K562 (cell line): ENCODE measurements around the gene FCGR3A. TPM values are rescaled to one million over a fixed set of nuclear protein-coding genes. Genes with fewer than 3 reads are reported as not detected.

Experiments
- ARNT ChIP-seq, 2 experiments: fragments of 450-650 bp; IDR thresholded peaks; 2 replicates each; pipeline ENCODE4 v1.6.1; 2016; ENCODE audit warnings: mild to moderate bottlenecking in 1 of 2
- BDP1 ChIP-seq: IDR thresholded peaks from 3 replicates; pipeline ENCODE4 v1.6.1; 2011; ENCODE audit not compliant: insufficient read length, insufficient read depth
- BRF1 ChIP-seq: IDR thresholded peaks from 3 replicates; pipeline ENCODE4 v1.6.1; 2011; ENCODE audit warnings: borderline replicate concordance, mild to moderate bottlenecking; ENCODE audit not compliant: insufficient read length; ENCODE audit errors: extremely low read depth
- CBX3 ChIP-seq, 2 experiments: IDR thresholded peaks; 1 replicate in 1 of 2; 2 replicates in 1 of 2; pipeline ENCODE4 v1.6.1; 2012; ENCODE audit warnings: inconsistent platforms in 2 of 2, low read length in 2 of 2, borderline replicate concordance in 1 of 2, control low read depth in 1 of 2
- CSDE1 ChIP-seq, 2 experiments: fragments of 450-650 bp; IDR thresholded peaks; 2 replicates each; pipeline ENCODE4 v1.6.1; 2016; ENCODE audit warnings: mild to moderate bottlenecking in 1 of 2
- FOXK2 ChIP-seq, 2 experiments: fragments of 450-650 bp; IDR thresholded peaks in 1 of 2; conservative IDR thresholded peaks in 1 of 2; 2 replicates each; pipeline ENCODE4 v1.6.1; 2016; ENCODE audit warnings: low read depth in 2 of 2, mild to moderate bottlenecking in 1 of 2
- PCBP1 ChIP-seq: fragments of 200-400 bp; formaldehyde crosslinking; IDR thresholded peaks from 2 replicates; pipeline ENCODE4 v1.6.1; 2018; ENCODE audit warnings: mild to moderate bottlenecking, low read depth, low read length; ENCODE audit not compliant: poor library complexity, severe bottlenecking
- PHTF2 ChIP-seq: fragments of 250-450 bp; sonication (Bioruptor Pico); IDR thresholded peaks from 2 replicates; pipeline ENCODE4 v1.5.0; 2021; ENCODE audit warnings: mild to moderate bottlenecking
- POLR3A ChIP-seq: IDR thresholded peaks from 2 replicates; pipeline ENCODE4 v1.6.1; 2011; ENCODE audit warnings: borderline replicate concordance, mild to moderate bottlenecking, moderate library complexity; ENCODE audit not compliant: insufficient read length, insufficient read depth; ENCODE audit errors: extremely low read depth
- POLR3G ChIP-seq: IDR thresholded peaks from 2 replicates; pipeline ENCODE4 v1.6.1; 2011; ENCODE audit not compliant: insufficient read length, insufficient replicate concordance; ENCODE audit errors: extremely low read depth
- RNF2 ChIP-seq: sonication (generic); IDR thresholded peaks from 2 replicates; pipeline ENCODE4 v1.6.1; 2016
- SP1 ChIP-seq: sonication (generic); formaldehyde crosslinking; IDR thresholded peaks from 2 replicates; pipeline ENCODE4 v1.8.1; 2022; ENCODE audit warnings: mild to moderate bottlenecking, missing genetic modification reagents
- ZBTB8A ChIP-seq: fragments of 450-650 bp; IDR thresholded peaks from 2 replicates; pipeline ENCODE4 v1.6.1; 2018; ENCODE audit warnings: mild to moderate bottlenecking, moderate library complexity; ENCODE audit not compliant: partially characterized antibody
- polyA plus RNA-seq, 8 experiments: library from polyadenylated mRNA; depleted of rRNA in 4 of 8; stranded (reverse) in 5 of 8; unstranded in 3 of 8; fragments of >200 nt; fragmentation: Nextera tagmentation in 2 of 8; fragmentation: Illumina TruSeq in 1 of 8; extraction: Ambion mirVana in 2 of 8; extraction: Trizol in 1 of 8; gene quantifications; 2 replicates each; pipeline versions ENCODE4 v1.2.1 to v1.2.3, GENCODE V29; 2011 to 2014; ENCODE audit warnings: inconsistent platforms in 1 of 8, missing spikeins in 1 of 8
- total RNA-seq, 7 experiments: library from RNA; depleted of rRNA in 6 of 7; stranded (reverse); fragments of >200 nt in 6 of 7; fragmentation: Illumina TruSeq in 2 of 7; extraction: Trizol in 2 of 7; gene quantifications; 2 replicates each; pipeline versions ENCODE4 v1.2.1 to v1.2.3, GENCODE V29; 2011 to 2021; ENCODE audit warnings: low replicate concordance in 1 of 7
- TF ChIP-seq, protein P1 (sequence below): fragments of 450-650 bp; IDR thresholded peaks from 2 replicates; pipeline ENCODE4 v1.6.1; 2016; ENCODE audit warnings: mild to moderate bottlenecking, moderate library complexity

Gene FCGR3A
- total and polyA plus RNA-seq, 9 of the 15 experiments (the other 6 are each of a cell fraction or from before 2014, with no cell fraction given), result 0.04 to 0.29 (median 0.14) TPM; not detected in 3

DNA sequence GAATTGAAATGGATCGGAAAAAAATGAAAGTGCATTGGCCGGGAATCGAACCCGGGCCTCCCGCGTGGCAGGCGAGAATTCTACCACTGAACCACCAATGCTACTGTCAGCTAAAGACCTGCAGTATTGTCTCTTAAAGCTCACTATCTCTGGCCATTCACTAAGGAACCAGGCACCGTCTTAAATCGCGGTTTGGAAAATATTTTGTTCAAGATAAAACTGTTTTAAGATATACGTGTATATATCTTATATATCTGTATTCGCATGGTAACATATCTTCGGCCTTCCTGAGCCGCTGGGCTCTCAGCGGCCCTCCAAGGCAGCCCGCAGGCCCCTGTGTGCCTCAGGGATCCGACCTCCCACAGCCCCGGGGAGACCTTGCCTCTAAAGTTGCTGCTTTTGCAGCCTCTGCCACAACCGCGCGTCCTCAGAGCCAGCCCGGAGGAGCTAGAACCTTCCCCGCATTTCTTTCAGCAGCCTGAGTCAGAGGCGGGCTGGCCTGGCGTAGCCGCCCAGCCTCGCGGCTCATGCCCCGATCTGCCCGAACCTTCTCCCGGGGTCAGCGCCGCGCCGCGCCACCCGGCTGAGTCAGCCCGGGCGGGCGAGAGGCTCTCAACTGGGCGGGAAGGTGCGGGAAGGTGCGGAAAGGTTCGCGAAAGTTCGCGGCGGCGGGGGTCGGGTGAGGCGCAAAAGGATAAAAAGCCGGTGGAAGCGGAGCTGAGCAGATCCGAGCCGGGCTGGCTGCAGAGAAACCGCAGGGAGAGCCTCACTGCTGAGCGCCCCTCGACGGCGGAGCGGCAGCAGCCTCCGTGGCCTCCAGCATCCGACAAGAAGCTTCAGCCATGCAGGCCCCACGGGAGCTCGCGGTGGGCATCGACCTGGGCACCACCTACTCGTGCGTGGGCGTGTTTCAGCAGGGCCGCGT lies 25.5 kb downstream of the FCGR3A start, which contains the start of gene HSPA6 (continued):
- TF ChIP-seq POLR3G (peak; percentile 52), ARNT (IDR thresholded peaks at IDR 0.05) (peak in 1 of 2 experiments; percentile 91; a peak in 2 of 4 replicates), ZBTB8A (peak; percentile 80), CSDE1 (IDR thresholded peaks at IDR 0.05) (peak in 1 of 2 experiments; percentile 76; a peak in 2 of 4 replicates), POLR3A (peak; percentile 83), FOXK2 (conservative IDR thresholded peaks at IDR 0.05 in 1 of 2, IDR thresholded peaks at IDR 0.05 in 1 of 2; ENCODE audit: low read depth in 2 of 2) (0 out of 4 replicates have a peak, but pooled peaks of 1 of the 2 experiments have one; percentile 26), BDP1 (peak; percentile 87), RNF2 (peak; percentile 72; the same call in 1 of the 2 replicates), PCBP1 (peak; percentile 44), SP1 (CRISPR knock-in tag) (peak; percentile 28; the same call in 1 of the 2 replicates), CBX3 (IDR thresholded peaks at IDR 0.05; ENCODE audit: borderline replicate concordance in 1 of 2, low read length in 2 of 2) (peak in 1 of 2 experiments; percentile 63; a peak in 2 of 3 replicates), PHTF2 (CRISPR knock-in tag) (peak; percentile 58; the same call in 1 of the 2 replicates), BRF1 (peak; percentile 86)
- TF ChIP-seq, protein P1, sequence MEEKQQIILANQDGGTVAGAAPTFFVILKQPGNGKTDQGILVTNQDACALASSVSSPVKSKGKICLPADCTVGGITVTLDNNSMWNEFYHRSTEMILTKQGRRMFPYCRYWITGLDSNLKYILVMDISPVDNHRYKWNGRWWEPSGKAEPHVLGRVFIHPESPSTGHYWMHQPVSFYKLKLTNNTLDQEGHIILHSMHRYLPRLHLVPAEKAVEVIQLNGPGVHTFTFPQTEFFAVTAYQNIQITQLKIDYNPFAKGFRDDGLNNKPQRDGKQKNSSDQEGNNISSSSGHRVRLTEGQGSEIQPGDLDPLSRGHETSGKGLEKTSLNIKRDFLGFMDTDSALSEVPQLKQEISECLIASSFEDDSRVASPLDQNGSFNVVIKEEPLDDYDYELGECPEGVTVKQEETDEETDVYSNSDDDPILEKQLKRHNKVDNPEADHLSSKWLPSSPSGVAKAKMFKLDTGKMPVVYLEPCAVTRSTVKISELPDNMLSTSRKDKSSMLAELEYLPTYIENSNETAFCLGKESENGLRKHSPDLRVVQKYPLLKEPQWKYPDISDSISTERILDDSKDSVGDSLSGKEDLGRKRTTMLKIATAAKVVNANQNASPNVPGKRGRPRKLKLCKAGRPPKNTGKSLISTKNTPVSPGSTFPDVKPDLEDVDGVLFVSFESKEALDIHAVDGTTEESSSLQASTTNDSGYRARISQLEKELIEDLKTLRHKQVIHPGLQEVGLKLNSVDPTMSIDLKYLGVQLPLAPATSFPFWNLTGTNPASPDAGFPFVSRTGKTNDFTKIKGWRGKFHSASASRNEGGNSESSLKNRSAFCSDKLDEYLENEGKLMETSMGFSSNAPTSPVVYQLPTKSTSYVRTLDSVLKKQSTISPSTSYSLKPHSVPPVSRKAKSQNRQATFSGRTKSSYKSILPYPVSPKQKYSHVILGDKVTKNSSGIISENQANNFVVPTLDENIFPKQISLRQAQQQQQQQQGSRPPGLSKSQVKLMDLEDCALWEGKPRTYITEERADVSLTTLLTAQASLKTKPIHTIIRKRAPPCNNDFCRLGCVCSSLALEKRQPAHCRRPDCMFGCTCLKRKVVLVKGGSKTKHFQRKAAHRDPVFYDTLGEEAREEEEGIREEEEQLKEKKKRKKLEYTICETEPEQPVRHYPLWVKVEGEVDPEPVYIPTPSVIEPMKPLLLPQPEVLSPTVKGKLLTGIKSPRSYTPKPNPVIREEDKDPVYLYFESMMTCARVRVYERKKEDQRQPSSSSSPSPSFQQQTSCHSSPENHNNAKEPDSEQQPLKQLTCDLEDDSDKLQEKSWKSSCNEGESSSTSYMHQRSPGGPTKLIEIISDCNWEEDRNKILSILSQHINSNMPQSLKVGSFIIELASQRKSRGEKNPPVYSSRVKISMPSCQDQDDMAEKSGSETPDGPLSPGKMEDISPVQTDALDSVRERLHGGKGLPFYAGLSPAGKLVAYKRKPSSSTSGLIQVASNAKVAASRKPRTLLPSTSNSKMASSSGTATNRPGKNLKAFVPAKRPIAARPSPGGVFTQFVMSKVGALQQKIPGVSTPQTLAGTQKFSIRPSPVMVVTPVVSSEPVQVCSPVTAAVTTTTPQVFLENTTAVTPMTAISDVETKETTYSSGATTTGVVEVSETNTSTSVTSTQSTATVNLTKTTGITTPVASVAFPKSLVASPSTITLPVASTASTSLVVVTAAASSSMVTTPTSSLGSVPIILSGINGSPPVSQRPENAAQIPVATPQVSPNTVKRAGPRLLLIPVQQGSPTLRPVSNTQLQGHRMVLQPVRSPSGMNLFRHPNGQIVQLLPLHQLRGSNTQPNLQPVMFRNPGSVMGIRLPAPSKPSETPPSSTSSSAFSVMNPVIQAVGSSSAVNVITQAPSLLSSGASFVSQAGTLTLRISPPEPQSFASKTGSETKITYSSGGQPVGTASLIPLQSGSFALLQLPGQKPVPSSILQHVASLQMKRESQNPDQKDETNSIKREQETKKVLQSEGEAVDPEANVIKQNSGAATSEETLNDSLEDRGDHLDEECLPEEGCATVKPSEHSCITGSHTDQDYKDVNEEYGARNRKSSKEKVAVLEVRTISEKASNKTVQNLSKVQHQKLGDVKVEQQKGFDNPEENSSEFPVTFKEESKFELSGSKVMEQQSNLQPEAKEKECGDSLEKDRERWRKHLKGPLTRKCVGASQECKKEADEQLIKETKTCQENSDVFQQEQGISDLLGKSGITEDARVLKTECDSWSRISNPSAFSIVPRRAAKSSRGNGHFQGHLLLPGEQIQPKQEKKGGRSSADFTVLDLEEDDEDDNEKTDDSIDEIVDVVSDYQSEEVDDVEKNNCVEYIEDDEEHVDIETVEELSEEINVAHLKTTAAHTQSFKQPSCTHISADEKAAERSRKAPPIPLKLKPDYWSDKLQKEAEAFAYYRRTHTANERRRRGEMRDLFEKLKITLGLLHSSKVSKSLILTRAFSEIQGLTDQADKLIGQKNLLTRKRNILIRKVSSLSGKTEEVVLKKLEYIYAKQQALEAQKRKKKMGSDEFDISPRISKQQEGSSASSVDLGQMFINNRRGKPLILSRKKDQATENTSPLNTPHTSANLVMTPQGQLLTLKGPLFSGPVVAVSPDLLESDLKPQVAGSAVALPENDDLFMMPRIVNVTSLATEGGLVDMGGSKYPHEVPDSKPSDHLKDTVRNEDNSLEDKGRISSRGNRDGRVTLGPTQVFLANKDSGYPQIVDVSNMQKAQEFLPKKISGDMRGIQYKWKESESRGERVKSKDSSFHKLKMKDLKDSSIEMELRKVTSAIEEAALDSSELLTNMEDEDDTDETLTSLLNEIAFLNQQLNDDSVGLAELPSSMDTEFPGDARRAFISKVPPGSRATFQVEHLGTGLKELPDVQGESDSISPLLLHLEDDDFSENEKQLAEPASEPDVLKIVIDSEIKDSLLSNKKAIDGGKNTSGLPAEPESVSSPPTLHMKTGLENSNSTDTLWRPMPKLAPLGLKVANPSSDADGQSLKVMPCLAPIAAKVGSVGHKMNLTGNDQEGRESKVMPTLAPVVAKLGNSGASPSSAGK, result peak; percentile 43; the same call in 1 of the 2 replicates
